LNCaP clone FGC (cell line): ENCODE measurements around the gene NANOS1.

Source experiments
- DNase-seq: peaks from one replicate; pipeline ENCODE4 v3.0.0-alpha.2; 2011; ENCODE audit warnings: low read depth
- H3K4me3 ChIP-seq: 2 replicates; pipeline ENCODE4 v1.5.1; 2011; ENCODE audit warnings: mild to moderate bottlenecking, low read depth, low read length, control low read depth
- TF ChIP-seq, protein P1 (sequence below): IDR thresholded peaks from 2 replicates; pipeline ENCODE4 v1.5.1; 2012; ENCODE audit warnings: mild to moderate bottlenecking; ENCODE audit not compliant: control insufficient read depth, insufficient read depth; ENCODE audit errors: extremely low read depth

NANOS1 gene

DNA sequence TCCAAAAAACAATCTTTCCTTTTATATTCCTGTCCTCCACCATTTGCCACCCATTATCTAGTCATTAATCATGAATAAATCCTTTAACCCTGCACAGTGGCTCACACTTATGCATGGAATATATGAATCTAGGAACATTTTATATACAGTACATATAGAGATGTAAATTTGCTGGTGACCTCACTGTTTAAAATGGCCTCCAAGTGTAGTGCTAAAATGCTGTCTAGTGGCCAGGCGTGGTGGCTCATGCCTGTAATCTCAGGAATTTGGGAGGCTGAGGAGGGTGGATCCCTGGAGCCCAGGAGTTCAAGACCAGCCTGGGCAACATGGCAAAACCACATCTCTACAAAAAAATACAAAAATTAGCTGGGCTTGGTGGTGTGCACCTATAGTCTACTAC lies 9.6 kb downstream of the NANOS1 start:
- TF ChIP-seq, protein P1, sequence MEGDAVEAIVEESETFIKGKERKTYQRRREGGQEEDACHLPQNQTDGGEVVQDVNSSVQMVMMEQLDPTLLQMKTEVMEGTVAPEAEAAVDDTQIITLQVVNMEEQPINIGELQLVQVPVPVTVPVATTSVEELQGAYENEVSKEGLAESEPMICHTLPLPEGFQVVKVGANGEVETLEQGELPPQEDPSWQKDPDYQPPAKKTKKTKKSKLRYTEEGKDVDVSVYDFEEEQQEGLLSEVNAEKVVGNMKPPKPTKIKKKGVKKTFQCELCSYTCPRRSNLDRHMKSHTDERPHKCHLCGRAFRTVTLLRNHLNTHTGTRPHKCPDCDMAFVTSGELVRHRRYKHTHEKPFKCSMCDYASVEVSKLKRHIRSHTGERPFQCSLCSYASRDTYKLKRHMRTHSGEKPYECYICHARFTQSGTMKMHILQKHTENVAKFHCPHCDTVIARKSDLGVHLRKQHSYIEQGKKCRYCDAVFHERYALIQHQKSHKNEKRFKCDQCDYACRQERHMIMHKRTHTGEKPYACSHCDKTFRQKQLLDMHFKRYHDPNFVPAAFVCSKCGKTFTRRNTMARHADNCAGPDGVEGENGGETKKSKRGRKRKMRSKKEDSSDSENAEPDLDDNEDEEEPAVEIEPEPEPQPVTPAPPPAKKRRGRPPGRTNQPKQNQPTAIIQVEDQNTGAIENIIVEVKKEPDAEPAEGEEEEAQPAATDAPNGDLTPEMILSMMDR = no peak
- H3K4me3 ChIP-seq = no peak overlapping the region
- no peak for DNase-seq

DNA sequence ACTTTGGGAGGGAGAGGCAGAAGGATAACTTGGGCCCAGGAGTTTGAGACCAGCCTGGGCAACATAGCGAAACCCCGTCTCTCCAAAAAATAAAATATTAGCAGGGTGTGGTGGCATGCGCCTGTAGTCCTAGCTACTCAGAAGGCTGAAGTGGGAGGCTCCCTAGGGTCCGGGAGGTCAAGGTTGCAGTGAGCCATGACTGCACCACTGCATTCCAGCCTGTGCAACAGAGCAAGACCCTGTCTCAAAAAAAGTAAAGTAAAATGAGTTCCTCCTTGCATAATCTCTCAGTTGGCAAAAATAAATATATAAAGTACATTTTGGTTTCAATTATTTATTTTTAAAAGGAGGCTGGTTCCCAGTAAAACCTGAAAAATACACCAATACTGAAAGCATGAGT lies 11.8 kb downstream of the NANOS1 start:
- DNase-seq = no peak
- H3K4me3 ChIP-seq = no peak overlapping the region
- TF ChIP-seq, protein P1 = no peak

DNA sequence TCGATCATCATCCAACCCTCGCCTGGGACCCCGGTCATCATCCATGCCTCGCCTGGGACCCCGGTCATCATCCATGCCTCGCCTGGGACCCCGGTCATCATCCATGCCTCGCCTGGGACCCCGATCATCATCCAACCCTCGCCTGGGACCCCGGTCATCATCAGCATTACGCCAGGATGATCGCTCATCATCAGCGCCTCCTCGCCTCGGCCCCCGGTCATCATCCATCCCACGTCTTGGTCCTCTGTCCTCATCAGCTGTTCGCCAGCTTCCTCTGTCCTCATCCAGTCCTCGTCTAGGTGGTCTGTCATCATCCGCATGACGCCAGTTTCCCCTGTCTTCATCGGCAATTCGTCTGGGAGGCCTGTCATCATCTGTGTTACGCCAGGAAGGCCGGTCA lies 12.7 kb downstream of the NANOS1 start:
- TF ChIP-seq, protein P1 = no peak
- DNase-seq = no peak
- no peak overlapping the region for H3K4me3 ChIP-seq

DNA sequence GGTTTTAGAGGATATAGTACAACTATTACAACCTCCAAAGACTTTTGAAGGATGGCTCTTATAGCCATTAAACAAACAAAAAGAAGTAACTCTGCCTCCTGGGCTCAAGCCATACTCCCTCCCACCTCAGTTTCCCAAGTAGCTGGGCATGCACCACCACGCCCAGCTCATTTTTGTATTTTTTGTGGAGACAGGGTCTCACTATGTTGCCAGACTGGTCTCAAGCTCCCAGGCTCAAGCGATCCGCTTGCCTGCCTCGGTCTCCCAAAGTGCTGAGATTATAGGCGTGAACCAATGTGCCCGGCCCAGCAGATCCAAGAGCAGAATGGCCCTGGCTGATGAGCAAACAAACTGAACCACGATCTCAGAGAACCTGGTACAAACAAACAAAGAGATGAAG lies 16.0 kb downstream of the NANOS1 start:
- TF ChIP-seq, protein P1 = no peak
- H3K4me3 ChIP-seq = no peak overlapping the region

DNA sequence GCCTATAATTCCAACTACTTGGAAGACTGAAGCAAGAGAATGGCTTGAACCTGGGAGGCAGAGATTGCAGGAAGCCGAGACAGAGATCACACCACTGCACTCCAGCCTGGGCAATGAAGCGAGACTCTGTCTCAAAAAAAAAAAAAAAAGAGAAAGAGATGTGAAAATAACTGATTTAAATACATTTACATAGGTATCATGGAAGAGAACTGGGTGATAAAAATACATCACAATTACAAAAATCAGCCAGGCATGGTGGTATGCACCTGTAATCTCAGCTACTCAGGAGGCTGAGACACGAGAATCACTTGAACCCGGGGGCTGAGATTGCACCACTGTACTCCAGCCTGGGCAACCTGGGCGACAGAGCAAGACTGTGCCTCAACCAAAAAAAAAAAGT lies 19.8 kb downstream of the NANOS1 start:
- TF ChIP-seq, protein P1 = no peak
- no peak overlapping the region for H3K4me3 ChIP-seq
- DNase-seq = no peak

More for the DNA sequence above, 16.0 kb downstream of the NANOS1 start:
- no peak for DNase-seq

DNA sequence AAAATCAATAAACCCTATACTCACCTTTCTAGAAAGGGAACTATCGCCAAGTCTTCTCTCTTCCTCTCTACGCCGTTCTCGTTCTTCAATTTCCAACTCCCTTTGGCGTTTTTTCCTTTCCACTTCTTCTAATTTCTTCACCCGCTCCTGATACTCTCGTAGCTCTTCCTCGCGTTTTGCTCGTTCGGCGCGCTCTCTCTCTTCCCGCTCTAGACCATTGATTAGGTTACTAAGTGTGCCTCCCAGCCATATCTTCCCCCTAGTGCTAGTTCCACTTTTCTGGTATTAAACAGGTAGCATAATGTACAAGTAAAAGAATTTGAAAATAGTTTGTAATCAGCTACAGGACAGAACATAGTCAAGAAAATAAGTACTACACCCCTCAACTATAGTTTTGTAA lies 20.3 kb downstream of the NANOS1 start:
- TF ChIP-seq, protein P1 = no peak
- no peak overlapping the region for H3K4me3 ChIP-seq
- DNase-seq = no peak

DNA sequence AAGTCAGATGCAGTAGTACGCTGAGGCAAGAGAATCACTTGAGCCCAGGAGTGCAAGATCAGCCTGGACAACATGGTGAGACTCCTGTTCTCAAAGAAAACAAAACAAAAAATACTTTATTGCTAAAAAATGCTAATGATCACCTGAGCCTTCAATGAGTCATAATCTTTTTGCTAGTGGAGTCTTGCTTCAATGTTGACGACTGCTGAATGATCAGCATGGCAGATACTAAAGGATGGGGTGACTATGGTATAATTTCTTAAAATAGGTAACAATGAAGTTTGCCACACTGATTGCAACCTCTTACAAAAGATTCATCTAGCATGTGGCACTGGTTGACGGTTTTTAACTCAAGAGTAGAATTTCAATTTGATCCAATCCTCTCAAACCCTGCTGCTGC lies 22.3 kb downstream of the NANOS1 start:
- no peak for DNase-seq
- TF ChIP-seq, protein P1 = no peak
- H3K4me3 ChIP-seq = no peak overlapping the region
